K562 (cell line): Measurements from ENCODE around the gene TRIM68. TPM values are rescaled to one million over a fixed set of nuclear protein-coding genes. Genes with fewer than 3 reads are reported as not detected.
A peak's percentile ranks its signal among the peaks of the same experiment; 100 is the strongest.

Experiments used
- ATF1 ChIP-seq, 2 experiments: fragments of 450-650 bp in 1 of 2; IDR thresholded peaks; 2 replicates each; pipeline ENCODE4 v1.6.1; 2016; ENCODE audit warnings: missing compliant biosample characterization in 1 of 2, missing genetic modification characterization in 1 of 2
- CBX2 ChIP-seq: fragments of 200-600 bp; sonication (generic); IDR thresholded peaks from one replicate; pipeline ENCODE4 v1.6.1; 2012; ENCODE audit warnings: mild to moderate bottlenecking, low read length, inconsistent platforms; ENCODE audit not compliant: insufficient read depth, poor library complexity, severe bottlenecking
- CHD1 ChIP-seq: fragments of 200-600 bp; sonication (generic); IDR thresholded peaks from one replicate; pipeline ENCODE4 v1.6.1; 2012; ENCODE audit warnings: mild to moderate bottlenecking, moderate library complexity, low read length, inconsistent platforms
- ILK ChIP-seq: fragments of 450-650 bp; IDR thresholded peaks from 2 replicates; pipeline ENCODE4 v1.6.1; 2016; ENCODE audit warnings: missing genetic modification characterization, low read depth, mild to moderate bottlenecking, missing compliant biosample characterization, moderate library complexity, borderline replicate concordance
- LCOR ChIP-seq: sonication (generic); formaldehyde crosslinking; IDR thresholded peaks from 2 replicates; pipeline ENCODE4 v1.8.0; 2022; ENCODE audit warnings: mild to moderate bottlenecking, missing genetic modification reagents
- NRF1 ChIP-seq, 2 experiments: fragments of 450-650 bp; IDR thresholded peaks in 1 of 2; conservative IDR thresholded peaks in 1 of 2; 2 replicates each; pipeline ENCODE4 v1.6.1; 2014; ENCODE audit warnings: mild to moderate bottlenecking in 2 of 2
- NUFIP1 ChIP-seq: fragments of 450-650 bp; IDR thresholded peaks from 2 replicates; pipeline ENCODE4 v1.6.1; 2018; ENCODE audit not compliant: partially characterized antibody
- PHB ChIP-seq: fragments of 250-450 bp; sonication (Bioruptor Pico); IDR thresholded peaks from 2 replicates; pipeline ENCODE4 v1.5.0; 2021
- PHF21A ChIP-seq: fragments of 450-650 bp; IDR thresholded peaks from 2 replicates; pipeline ENCODE4 v1.6.1; 2017; ENCODE audit warnings: low read depth, borderline replicate concordance
- RBM25 ChIP-seq: fragments of 200-400 bp; formaldehyde crosslinking; IDR thresholded peaks from 2 replicates; pipeline ENCODE4 v1.6.1; 2018; ENCODE audit warnings: low read length, low read depth, moderate library complexity; ENCODE audit not compliant: severe bottlenecking
- RBM39 ChIP-seq: fragments of 200-400 bp; formaldehyde crosslinking; optimal IDR thresholded peaks from 2 replicates; pipeline ENCODE3; 2018; ENCODE audit warnings: low read depth, low read length
- SMAD1 ChIP-seq: fragments of 150-350 bp; IDR thresholded peaks from 2 replicates; pipeline ENCODE4 v1.6.1; 2014; ENCODE audit warnings: low read length, low read depth; ENCODE audit not compliant: partially characterized antibody
- ZBTB1 ChIP-seq: sonication (generic); formaldehyde crosslinking; IDR thresholded peaks from 2 replicates; pipeline ENCODE4 v1.8.1; 2023; ENCODE audit warnings: missing genetic modification reagents, low read depth, mild to moderate bottlenecking, borderline replicate concordance
- ZNF316 ChIP-seq: fragments of 450-650 bp; IDR thresholded peaks from 2 replicates; pipeline ENCODE4 v1.6.1; 2016
- ZNF668 ChIP-seq: fragments of 250-450 bp; sonication (Bioruptor Pico); IDR thresholded peaks from 2 replicates; pipeline ENCODE4 v1.8.0; 2022; ENCODE audit warnings: mild to moderate bottlenecking, inconsistent platforms
- ZNF717 ChIP-seq: fragments of 250-450 bp; sonication (Bioruptor Pico); IDR thresholded peaks from 2 replicates; pipeline ENCODE4 v1.5.0; 2021
- ZNF76 ChIP-seq: fragments of 250-450 bp; sonication (Bioruptor Pico); IDR thresholded peaks from 2 replicates; pipeline ENCODE4 v1.4.0; 2020; ENCODE audit warnings: mild to moderate bottlenecking, moderate library complexity, borderline replicate concordance
- polyA plus RNA-seq, 8 experiments: library from polyadenylated mRNA; depleted of rRNA in 4 of 8; stranded (reverse) in 5 of 8; unstranded in 3 of 8; fragments of >200 nt; fragmentation: Nextera tagmentation in 2 of 8; fragmentation: Illumina TruSeq in 1 of 8; extraction: Ambion mirVana in 2 of 8; extraction: Trizol in 1 of 8; gene quantifications; 2 replicates each; pipeline versions ENCODE4 v1.2.1 to v1.2.3, GENCODE V29; 2011 to 2014; ENCODE audit warnings: inconsistent platforms in 1 of 8, missing spikeins in 1 of 8
- total RNA-seq, 7 experiments: library from RNA; depleted of rRNA in 6 of 7; stranded (reverse); fragments of >200 nt in 6 of 7; fragmentation: Illumina TruSeq in 2 of 7; extraction: Trizol in 2 of 7; gene quantifications; 2 replicates each; pipeline versions ENCODE4 v1.2.1 to v1.2.3, GENCODE V29; 2011 to 2021; ENCODE audit warnings: low replicate concordance in 1 of 7
- TF ChIP-seq, protein P1 (sequence below), 2 experiments: fragments of 250-450 bp in 1 of 2; fragments of 450-650 bp in 1 of 2; sonication (Bioruptor Pico) in 1 of 2; IDR thresholded peaks; 2 replicates each; pipeline versions ENCODE4 v1.6.1 to v1.8.0; 2016 to 2021; ENCODE audit warnings: mild to moderate bottlenecking in 2 of 2, moderate library complexity in 2 of 2, missing compliant biosample characterization in 1 of 2, missing genetic modification characterization in 1 of 2
- TF ChIP-seq, protein P2 (sequence below), 2 experiments: IDR thresholded peaks; 2 replicates each; pipeline ENCODE4 v1.6.1; 2012; ENCODE audit warnings: improper control_type of control experiment in 2 of 2, low read depth in 2 of 2, low read length in 2 of 2, borderline replicate concordance in 1 of 2
- TF ChIP-seq, protein P3 (sequence below): fragments of 150-350 bp; conservative IDR thresholded peaks from 2 replicates; pipeline ENCODE4 v1.6.1; 2014; ENCODE audit warnings: low read length

Gene TRIM68
- total and polyA plus RNA-seq, 9 of the 15 experiments (the other 6 are each of a cell fraction or from before 2014, with no cell fraction given), result 5.2 to 10.9 (median 7.9) TPM

DNA sequence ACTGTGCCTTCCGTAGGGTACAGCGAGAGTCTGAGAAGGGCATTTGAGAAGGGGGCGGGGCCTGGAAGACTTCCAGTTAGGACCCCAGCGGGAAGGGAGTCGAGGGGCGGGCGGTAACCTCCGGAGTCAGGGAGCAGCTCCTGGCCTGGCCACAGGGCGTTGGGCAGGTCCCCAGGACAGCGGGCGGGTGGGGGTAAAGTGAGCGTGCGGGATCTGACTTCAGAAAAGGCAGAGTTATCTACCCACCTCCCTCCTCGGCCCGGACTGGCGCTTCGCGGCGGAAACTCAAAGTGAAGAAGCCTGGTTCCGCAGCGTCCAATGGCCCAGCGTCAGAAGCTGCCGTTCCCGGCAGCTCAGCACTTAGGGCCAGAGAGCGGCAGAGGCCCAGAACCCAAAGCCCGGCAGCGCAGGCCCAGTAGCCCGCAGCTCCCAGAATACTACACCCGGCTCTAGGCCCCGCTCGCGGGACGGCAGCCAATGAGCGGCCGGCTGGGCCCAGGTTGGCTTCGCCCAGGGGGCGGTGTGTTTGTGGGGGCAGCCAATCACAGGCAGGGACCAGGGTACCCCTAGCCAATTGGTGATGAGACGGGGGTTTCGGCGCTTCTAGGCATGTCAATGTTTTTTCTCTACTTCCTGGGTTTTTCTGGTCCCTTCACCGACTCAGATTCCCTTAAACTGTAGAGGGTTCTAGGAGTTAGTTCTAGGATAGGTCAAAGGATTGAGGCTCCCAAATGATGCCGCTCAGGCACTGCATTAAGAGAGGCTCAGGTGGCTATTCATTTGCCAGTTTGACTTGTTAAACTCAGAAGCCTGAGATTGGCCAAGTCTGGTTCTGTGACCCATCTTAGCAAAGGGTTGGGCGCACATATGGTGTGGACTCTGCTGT, at the start of gene TRIM68 (continued):
- TF ChIP-seq, protein P1, sequence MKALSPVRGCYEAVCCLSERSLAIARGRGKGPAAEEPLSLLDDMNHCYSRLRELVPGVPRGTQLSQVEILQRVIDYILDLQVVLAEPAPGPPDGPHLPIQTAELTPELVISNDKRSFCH (CRISPR knock-in tag; IDR thresholded peaks at IDR 0.05), result no peak
- TF ChIP-seq, protein P1 (tag; IDR thresholded peaks at IDR 0.05), result no peak
- TF ChIP-seq NUFIP1 (no peak), ZNF316 (no peak), LCOR (CRISPR knock-in tag) (peak; percentile 87), ZNF76 (CRISPR knock-in tag) (no peak), ZBTB1 (CRISPR knock-in tag) (no peak), NRF1 (conservative IDR thresholded peaks at IDR 0.05 in 1 of 2, IDR thresholded peaks at IDR 0.05 in 1 of 2) (peak; percentile 91 to 92), ATF1 (CRISPR knock-in tag; IDR thresholded peaks at IDR 0.05) (no peak), ATF1 (tag; IDR thresholded peaks at IDR 0.05) (peak; percentile 56), ZNF717 (CRISPR knock-in tag) (no peak), RBM25 (peak; percentile 96), ILK (tag) (no peak), PHF21A (no peak), RBM39 (no peak), PHB (CRISPR knock-in tag) (no peak), SMAD1 (peak; percentile 35), CBX2 (no peak), CHD1 (no peak), ZNF668 (CRISPR knock-in tag) (no peak)
- TF ChIP-seq, protein P2, sequence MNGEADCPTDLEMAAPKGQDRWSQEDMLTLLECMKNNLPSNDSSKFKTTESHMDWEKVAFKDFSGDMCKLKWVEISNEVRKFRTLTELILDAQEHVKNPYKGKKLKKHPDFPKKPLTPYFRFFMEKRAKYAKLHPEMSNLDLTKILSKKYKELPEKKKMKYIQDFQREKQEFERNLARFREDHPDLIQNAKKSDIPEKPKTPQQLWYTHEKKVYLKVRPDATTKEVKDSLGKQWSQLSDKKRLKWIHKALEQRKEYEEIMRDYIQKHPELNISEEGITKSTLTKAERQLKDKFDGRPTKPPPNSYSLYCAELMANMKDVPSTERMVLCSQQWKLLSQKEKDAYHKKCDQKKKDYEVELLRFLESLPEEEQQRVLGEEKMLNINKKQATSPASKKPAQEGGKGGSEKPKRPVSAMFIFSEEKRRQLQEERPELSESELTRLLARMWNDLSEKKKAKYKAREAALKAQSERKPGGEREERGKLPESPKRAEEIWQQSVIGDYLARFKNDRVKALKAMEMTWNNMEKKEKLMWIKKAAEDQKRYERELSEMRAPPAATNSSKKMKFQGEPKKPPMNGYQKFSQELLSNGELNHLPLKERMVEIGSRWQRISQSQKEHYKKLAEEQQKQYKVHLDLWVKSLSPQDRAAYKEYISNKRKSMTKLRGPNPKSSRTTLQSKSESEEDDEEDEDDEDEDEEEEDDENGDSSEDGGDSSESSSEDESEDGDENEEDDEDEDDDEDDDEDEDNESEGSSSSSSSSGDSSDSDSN (IDR thresholded peaks at IDR 0.05; ENCODE audit: borderline replicate concordance in 1 of 2, low read depth in 2 of 2, low read length in 2 of 2), result peak; percentile 47 to 68; a peak in 2 of 4 replicates
- TF ChIP-seq, protein P3, sequence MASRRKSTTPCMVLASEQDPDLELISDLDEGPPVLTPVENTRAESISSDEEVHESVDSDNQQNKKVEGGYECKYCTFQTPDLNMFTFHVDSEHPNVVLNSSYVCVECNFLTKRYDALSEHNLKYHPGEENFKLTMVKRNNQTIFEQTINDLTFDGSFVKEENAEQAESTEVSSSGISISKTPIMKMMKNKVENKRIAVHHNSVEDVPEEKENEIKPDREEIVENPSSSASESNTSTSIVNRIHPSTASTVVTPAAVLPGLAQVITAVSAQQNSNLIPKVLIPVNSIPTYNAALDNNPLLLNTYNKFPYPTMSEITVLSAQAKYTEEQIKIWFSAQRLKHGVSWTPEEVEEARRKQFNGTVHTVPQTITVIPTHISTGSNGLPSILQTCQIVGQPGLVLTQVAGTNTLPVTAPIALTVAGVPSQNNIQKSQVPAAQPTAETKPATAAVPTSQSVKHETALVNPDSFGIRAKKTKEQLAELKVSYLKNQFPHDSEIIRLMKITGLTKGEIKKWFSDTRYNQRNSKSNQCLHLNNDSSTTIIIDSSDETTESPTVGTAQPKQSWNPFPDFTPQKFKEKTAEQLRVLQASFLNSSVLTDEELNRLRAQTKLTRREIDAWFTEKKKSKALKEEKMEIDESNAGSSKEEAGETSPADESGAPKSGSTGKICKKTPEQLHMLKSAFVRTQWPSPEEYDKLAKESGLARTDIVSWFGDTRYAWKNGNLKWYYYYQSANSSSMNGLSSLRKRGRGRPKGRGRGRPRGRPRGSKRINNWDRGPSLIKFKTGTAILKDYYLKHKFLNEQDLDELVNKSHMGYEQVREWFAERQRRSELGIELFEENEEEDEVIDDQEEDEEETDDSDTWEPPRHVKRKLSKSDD, result no peak
